Stimulated activated CD4-positive, alpha-beta T cell treated with anti-CD3 and anti-CD28 coated beads, Interleukin-15, amount 100 ng/mL, for 48 hours (primary cell): Measurements from ENCODE around the gene MCC.
A peak's percentile ranks its signal among the peaks of the same experiment; 100 is the strongest.

ENCODE experiments used
- DNase-seq, 2 donors: peaks; one replicate each; pipeline ENCODE4 v3.0.0-alpha.2; 2020; ENCODE audit warnings: low read depth in 2 of 2

MCC gene

GRCh38 chr5:113031104-113031503 lies 457.1 kb downstream of the MCC start:
- DNase-seq = no peak

- DNase-seq = no peak
Measured at GRCh38 chr5:113029614-113030013, 458.6 kb downstream of the MCC start.

- no peak for DNase-seq
Measured at GRCh38 chr5:113027431-113027830, 460.8 kb downstream of the MCC start.

- DNase-seq = no peak
Measured at GRCh38 chr5:113027015-113027414, 461.2 kb downstream of the MCC start.

GRCh38 chr5:113026211-113026610 lies 462.0 kb downstream of the MCC start:
- DNase-seq = no peak

GRCh38 chr5:113025596-113025995 lies 462.7 kb downstream of the MCC start:
- no peak for DNase-seq

GRCh38 chr5:113024076-113024697 lies 464.1 kb downstream of the MCC start:
- no peak for DNase-seq

- no peak for DNase-seq
Measured at GRCh38 chr5:113022661-113023060, 465.6 kb downstream of the MCC start.

- peak in 1 of 2 donors; percentile 4 for DNase-seq
Measured at GRCh38 chr5:113020461-113021273, 467.6 kb downstream of the MCC start.

GRCh38 chr5:113017881-113018635 lies 470.2 kb downstream of the MCC start:
- no peak for DNase-seq

GRCh38 chr5:113005454-113005853 lies 482.8 kb downstream of the MCC start:
- no peak for DNase-seq

GRCh38 chr5:113003763-113004162 lies 484.5 kb downstream of the MCC start:
- no peak for DNase-seq

- no peak for DNase-seq
Measured at GRCh38 chr5:113002423-113002822, 485.8 kb downstream of the MCC start.

GRCh38 chr5:113000466-113000865 lies 487.8 kb downstream of the MCC start:
- no peak for DNase-seq

- DNase-seq = no peak
Measured at GRCh38 chr5:112998296-112998695, 490.0 kb downstream of the MCC start.

- no peak for DNase-seq
Measured at GRCh38 chr5:112996830-112997374, 491.4 kb downstream of the MCC start.

- peak; percentile 33 to 61 for DNase-seq
Measured at GRCh38 chr5:112995764-112996618, 492.3 kb downstream of the MCC start.

GRCh38 chr5:112986224-112986623 lies 502.0 kb downstream of the MCC start:
- no peak for DNase-seq

GRCh38 chr5:112983363-112983762 lies 504.9 kb downstream of the MCC start:
- DNase-seq = no peak

- DNase-seq = no peak
Measured at GRCh38 chr5:112979723-112980122, 508.5 kb downstream of the MCC start.

- DNase-seq = no peak
Measured at GRCh38 chr5:112978836-112979235, 509.4 kb downstream of the MCC start.
